GM23248 (cell line): ENCODE results near the gene TSHZ2. TPM values are rescaled to one million over a fixed set of nuclear protein-coding genes. Genes with fewer than 3 reads are reported as not detected.

Experiments used
- DNase-seq: peaks from one replicate; pipeline ENCODE4 v3.0.0-alpha.2; 2015
- H2AFZ ChIP-seq: fragments of 200-600 bp; sonication (generic); 2 replicates; pipeline ENCODE4 v1.6.1; 2016; ENCODE audit warnings: antibody characterized with exemption
- H3F3A ChIP-seq: fragments of 200-600 bp; sonication (generic); 2 replicates; pipeline ENCODE4 v1.6.1; 2016; ENCODE audit warnings: mild to moderate bottlenecking, antibody characterized with exemption, mixed run types; ENCODE audit not compliant: insufficient read depth
- H3K27ac ChIP-seq: fragments of 200-600 bp; sonication (generic); 2 replicates; pipeline ENCODE4 v1.5.1; 2016; ENCODE audit warnings: mild to moderate bottlenecking
- H3K27me3 ChIP-seq: fragments of 200-600 bp; sonication (generic); replicated peaks from 2 replicates; pipeline ENCODE4 v1.6.1; 2016; ENCODE audit warnings: mild to moderate bottlenecking; ENCODE audit not compliant: insufficient read depth
- H3K36me3 ChIP-seq: fragments of 200-600 bp; sonication (generic); 2 replicates; pipeline ENCODE4 v1.6.1; 2016; ENCODE audit warnings: low read depth, mild to moderate bottlenecking
- H3K4me1 ChIP-seq: fragments of 200-600 bp; sonication (generic); 2 replicates; pipeline ENCODE4 v1.6.1; 2016; ENCODE audit warnings: mild to moderate bottlenecking; ENCODE audit not compliant: insufficient read depth
- H3K4me2 ChIP-seq: fragments of 200-600 bp; sonication (generic); one replicate; pipeline ENCODE4 v1.6.1; 2016; ENCODE audit warnings: mild to moderate bottlenecking; ENCODE audit not compliant: unreplicated experiment
- H3K4me3 ChIP-seq: fragments of 200-600 bp; sonication (generic); 2 replicates; pipeline ENCODE4 v1.5.1; 2016; ENCODE audit warnings: mild to moderate bottlenecking
- H3K79me2 ChIP-seq: fragments of 200-600 bp; sonication (generic); 2 replicates; pipeline ENCODE4 v1.6.1; 2016; ENCODE audit warnings: mild to moderate bottlenecking; ENCODE audit not compliant: insufficient read depth
- H3K9ac ChIP-seq: fragments of 200-600 bp; sonication (generic); 2 replicates; pipeline ENCODE4 v1.6.1; 2016; ENCODE audit warnings: mild to moderate bottlenecking
- H3K9me2 ChIP-seq: fragments of 200-600 bp; sonication (generic); 2 replicates; pipeline ENCODE4 v1.6.1; 2016; ENCODE audit warnings: mixed run types, mild to moderate bottlenecking, moderate library complexity; ENCODE audit not compliant: insufficient read depth
- H3K9me3 ChIP-seq: fragments of 200-600 bp; sonication (generic); one replicate; pipeline ENCODE4 v1.6.1; 2017; ENCODE audit warnings: low read depth
- H4K20me1 ChIP-seq: fragments of 200-600 bp; sonication (generic); 2 replicates; pipeline ENCODE4 v1.6.0; 2016; ENCODE audit not compliant: insufficient read depth
- EZH2 ChIP-seq: fragments of 200-600 bp; sonication (generic); IDR thresholded peaks from 2 replicates; pipeline ENCODE4 v1.6.1; 2018; ENCODE audit warnings: antibody characterized with exemption, mild to moderate bottlenecking; ENCODE audit not compliant: insufficient read depth, poor library complexity, severe bottlenecking
- EZH2phosphoT487 ChIP-seq: fragments of 200-600 bp; sonication (generic); IDR thresholded peaks from 2 replicates; pipeline ENCODE4 v1.6.1; 2018; ENCODE audit warnings: antibody characterized with exemption, moderate library complexity, mild to moderate bottlenecking, low read depth; ENCODE audit not compliant: insufficient read depth
- WGBS, 2 experiments: methylation state at CpG; one replicate each; pipeline ENCODE4 v1.1.6; 2015 to 2017; ENCODE audit warnings: low lambda C conversion rate in 2 of 2, low coverage in 1 of 2; ENCODE audit errors: missing lambda C conversion rate in 2 of 2; 5-methylcytosine and 5-hydroxymethylcytosine counted together
- in situ Hi-C: fragments of 300-500 bp; cut with MboI; formaldehyde crosslinking; loops from 2 replicates; pipeline ENCODE4 v1.15.0; 2020
- polyA plus RNA-seq: library from polyadenylated mRNA; unstranded; fragments of >200 nt; fragmentation: Nextera tagmentation; extraction: Ambion mirVana; gene quantifications from 2 replicates; pipeline ENCODE4 v1.2.1, GENCODE V29; 2016
- total RNA-seq: library from RNA; depleted of rRNA; stranded (reverse); fragments of >200 nt; shearing (Covaris generic); gene quantifications from 2 replicates; pipeline ENCODE4 v1.2.3, GENCODE V29; 2014

The TSHZ2 gene
- total and polyA plus RNA-seq, 2 experiments from 2014 or later, result 4.5 to 13.4 TPM

- Histone ChIP-seq H2AFZ (no peak overlapping the region), H3K4me1 (peaks cover 32% of the 10 kb centered on the region), H3K4me3 (no peak overlapping the region), H3K9me2 (no peaks in the 10 kb centered on the region), H3F3A (peaks cover 31% of the 10 kb centered on the region), H3K9ac (no peak overlapping the region), H3K36me3 (no peaks in the 10 kb centered on the region), H3K79me2 (no peaks in the 10 kb centered on the region; the same call in 1 of the 2 replicates), H3K27me3 (no peaks in the 10 kb centered on the region), H3K9me3 (no peaks in the 10 kb centered on the region), H3K27ac (no peak overlapping the region), H4K20me1 (no peaks in the 10 kb centered on the region), H3K4me2 (no peak overlapping the region)
- in situ Hi-C loops, result no loop called here
- TF ChIP-seq EZH2phosphoT487 (no peak), EZH2 (no peak)
- DNase-seq, result no peak
- WGBS, 2 experiments, result 65 to 68% methylated on average over 3 of the region's 3 CpGs
These were observed 62.7 kb downstream of the TSHZ2 start for GRCh38 chr20:53034899-53035298.

- TF ChIP-seq EZH2phosphoT487 (no peak), EZH2 (no peak)
- Histone ChIP-seq H2AFZ (peak overlapping the region; percentile 60), H3K4me3 (peak overlapping the region; percentile 25; the same call in 1 of the 2 replicates), H3K9ac (peak overlapping the region; percentile 33), H3K36me3 (no peaks in the 10 kb centered on the region), H3K9me3 (no peaks in the 10 kb centered on the region), H3K9me2 (no peaks in the 10 kb centered on the region), H3K79me2 (no peaks in the 10 kb centered on the region; the same call in 1 of the 2 replicates), H3K4me1 (peaks cover 36% of the 10 kb centered on the region), H3K27ac (no peak overlapping the region), H3K4me2 (peak overlapping the region; percentile 36), H3F3A (peaks cover 24% of the 10 kb centered on the region), H4K20me1 (no peaks in the 10 kb centered on the region), H3K27me3 (no peaks in the 10 kb centered on the region)
- peak; percentile 49 for DNase-seq
- in situ Hi-C loops, result no loop called here
- WGBS, 2 experiments, result 14 to 20% methylated on average over 8 of the region's 8 CpGs
These were observed 64.8 kb downstream of the TSHZ2 start for GRCh38 chr20:53036992-53037391.

- 98 to 99% methylated on average over 10 of the region's 10 CpGs for WGBS, 2 experiments
- Histone ChIP-seq H3K27me3 (no peaks in the 10 kb centered on the region), H3K9me2 (no peaks in the 10 kb centered on the region), H3F3A (peaks cover 20% of the 10 kb centered on the region), H4K20me1 (no peaks in the 10 kb centered on the region), H3K4me2 (no peak overlapping the region), H3K9ac (no peak overlapping the region), H3K4me3 (no peak overlapping the region), H3K4me1 (peaks cover 38% of the 10 kb centered on the region), H3K36me3 (no peaks in the 10 kb centered on the region), H3K79me2 (no peaks in the 10 kb centered on the region; the same call in 1 of the 2 replicates), H2AFZ (no peak overlapping the region), H3K9me3 (no peaks in the 10 kb centered on the region), H3K27ac (no peak overlapping the region)
- DNase-seq, result no peak
- no peak for TF ChIP-seq EZH2phosphoT487
- no peak for TF ChIP-seq EZH2
- in situ Hi-C loops, result no loop called here
These were observed 65.5 kb downstream of the TSHZ2 start for GRCh38 chr20:53037621-53038020.

GRCh38 chr20:53038299-53038698, 66.1 kb downstream of the TSHZ2 start:
- Histone ChIP-seq H3K79me2 (no peaks in the 10 kb centered on the region; the same call in 1 of the 2 replicates), H3K9ac (no peak overlapping the region), H3K36me3 (no peaks in the 10 kb centered on the region), H3K4me1 (peaks cover 33% of the 10 kb centered on the region), H3K9me2 (no peaks in the 10 kb centered on the region), H3K4me3 (no peak overlapping the region), H3K27me3 (no peaks in the 10 kb centered on the region), H2AFZ (no peak overlapping the region), H4K20me1 (no peaks in the 10 kb centered on the region), H3K9me3 (no peaks in the 10 kb centered on the region), H3F3A (peaks cover 15% of the 10 kb centered on the region), H3K27ac (no peak overlapping the region), H3K4me2 (no peak overlapping the region)
- no peak for TF ChIP-seq EZH2phosphoT487
- TF ChIP-seq EZH2, result no peak
- in situ Hi-C loops, result no loop called here
- WGBS, 2 experiments, result 97 to 98% methylated on average over 2 of the region's 2 CpGs
- DNase-seq, result no peak
